ENCODE measurements around the gene ANXA4. TPM values are rescaled to one million over a fixed set of nuclear protein-coding genes. Genes with fewer than 3 reads are reported as not detected.
"Not testable (repeated sequence)": the region's sequence is repeated elsewhere in the genome, so short reads cannot be mapped to it uniquely, and the experiment has no call there.

The ANXA4 gene
- total RNA-seq, 1 donor from 2014 or later, result 4.7 TPM

DNA sequence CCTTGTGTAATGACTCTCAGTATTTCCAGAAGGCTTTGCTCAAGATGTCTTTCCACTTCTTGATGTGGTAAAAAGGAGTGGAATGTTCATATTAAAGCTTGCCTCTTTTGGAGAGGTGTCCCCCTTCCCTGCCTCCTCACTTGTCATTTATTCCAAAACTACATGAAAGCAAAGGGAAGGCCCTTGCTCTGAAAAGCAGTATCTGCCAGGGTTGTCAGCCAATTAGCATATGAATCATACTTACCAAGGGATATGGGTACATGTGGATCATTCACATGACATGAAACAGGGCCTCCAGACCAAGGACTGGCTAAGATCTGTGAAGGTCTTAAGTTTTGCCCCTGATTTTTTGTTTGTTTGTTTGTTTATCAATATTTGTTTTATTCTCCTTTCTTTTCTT lies 31.3 kb downstream of the ANXA4 start:
- Histone ChIP-seq H3K36me3 (no peaks in the 10 kb centered on the region), H3K9me3 (ENCODE audit: low read depth) (no peaks in the 10 kb centered on the region), H2AFZ (replicated peaks) (no peak overlapping the region), H3K27ac (no peak overlapping the region), H4K20me1 (ENCODE audit: low read depth) (no peaks in the 10 kb centered on the region), H3K4me2 (no peak overlapping the region), H3K27me3 (no peaks in the 10 kb centered on the region), H3K4me3 (no peak overlapping the region), H3K9ac (no peak overlapping the region), H3K79me2 (ENCODE audit: low read depth) (no peaks in the 10 kb centered on the region), H3F3A (ENCODE audit: low read depth) (no peaks in the 10 kb centered on the region), H3K4me1 (no peaks in the 10 kb centered on the region)
- Mint-ChIP-seq H3K27me3 (ENCODE audit: insufficient read depth, low read depth) (peaks cover 8% of the 10 kb centered on the region), H3K27ac (peak overlapping the region; percentile 84), H3K9me3 (peaks cover 3% of the 10 kb centered on the region), H3K4me3 (no peak overlapping the region), H3K4me1 (peaks cover 11% of the 10 kb centered on the region), H3K36me3 (no peaks in the 10 kb centered on the region)
- DNase-seq (ENCODE audit: low spot score), result no peak
- TF ChIP-seq, protein P1, sequence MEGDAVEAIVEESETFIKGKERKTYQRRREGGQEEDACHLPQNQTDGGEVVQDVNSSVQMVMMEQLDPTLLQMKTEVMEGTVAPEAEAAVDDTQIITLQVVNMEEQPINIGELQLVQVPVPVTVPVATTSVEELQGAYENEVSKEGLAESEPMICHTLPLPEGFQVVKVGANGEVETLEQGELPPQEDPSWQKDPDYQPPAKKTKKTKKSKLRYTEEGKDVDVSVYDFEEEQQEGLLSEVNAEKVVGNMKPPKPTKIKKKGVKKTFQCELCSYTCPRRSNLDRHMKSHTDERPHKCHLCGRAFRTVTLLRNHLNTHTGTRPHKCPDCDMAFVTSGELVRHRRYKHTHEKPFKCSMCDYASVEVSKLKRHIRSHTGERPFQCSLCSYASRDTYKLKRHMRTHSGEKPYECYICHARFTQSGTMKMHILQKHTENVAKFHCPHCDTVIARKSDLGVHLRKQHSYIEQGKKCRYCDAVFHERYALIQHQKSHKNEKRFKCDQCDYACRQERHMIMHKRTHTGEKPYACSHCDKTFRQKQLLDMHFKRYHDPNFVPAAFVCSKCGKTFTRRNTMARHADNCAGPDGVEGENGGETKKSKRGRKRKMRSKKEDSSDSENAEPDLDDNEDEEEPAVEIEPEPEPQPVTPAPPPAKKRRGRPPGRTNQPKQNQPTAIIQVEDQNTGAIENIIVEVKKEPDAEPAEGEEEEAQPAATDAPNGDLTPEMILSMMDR (IDR thresholded peaks at IDR 0.05), result no peak
- TF ChIP-seq EZH2phosphoT487 (IDR thresholded peaks at IDR 0.05), result no peak
- TF ChIP-seq EZH2 (IDR thresholded peaks at IDR 0.05), result no peak

DNA sequence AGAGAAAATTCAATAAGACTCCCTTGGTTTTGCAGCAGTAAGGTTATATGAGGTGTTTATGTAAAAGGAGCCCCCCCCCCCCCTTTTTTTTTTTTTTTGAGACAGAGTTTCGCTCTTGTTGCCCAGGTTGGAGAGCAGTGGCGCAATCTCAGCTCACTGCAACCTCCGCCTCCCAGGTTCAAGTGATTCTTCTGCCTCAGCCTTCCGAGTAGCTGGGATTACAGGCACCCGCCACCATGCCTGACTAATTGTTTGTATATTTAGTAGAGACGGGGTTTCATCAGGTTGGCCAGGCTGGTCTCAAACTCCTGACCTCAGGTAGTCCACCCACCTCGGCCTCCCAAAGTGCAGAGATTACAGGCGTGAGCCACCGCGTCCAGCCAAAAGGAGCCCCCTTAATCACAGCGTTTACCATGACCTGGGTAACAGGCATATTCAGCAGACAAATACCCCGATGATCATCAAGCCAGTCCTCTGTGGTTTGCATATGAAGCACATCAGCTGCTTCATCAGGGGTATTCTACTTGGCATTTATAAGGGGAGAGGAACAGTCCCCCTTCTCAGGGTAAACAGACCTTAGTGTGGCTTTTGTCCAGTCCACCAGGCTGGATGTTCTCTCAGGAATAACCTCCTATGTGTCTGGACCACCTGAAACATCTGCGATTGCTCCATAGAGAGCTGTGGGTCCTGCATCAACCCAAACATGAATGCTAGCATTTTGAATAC lies 32.5 kb downstream of the ANXA4 start:
- not testable (repeated sequence) for H3K79me2 ChIP-seq (ENCODE audit: low read depth); H3K4me3 ChIP-seq; H3K4me3 Mint-ChIP-seq; H3K4me1 ChIP-seq; H3K36me3 Mint-ChIP-seq; H3K27ac ChIP-seq; H3K27ac Mint-ChIP-seq; H3K4me2 ChIP-seq; H3K27me3 Mint-ChIP-seq (ENCODE audit: insufficient read depth, low read depth); H4K20me1 ChIP-seq (ENCODE audit: low read depth); H3K27me3 ChIP-seq; H2AFZ ChIP-seq (replicated peaks); DNase-seq (ENCODE audit: low spot score); H3K36me3 ChIP-seq; H3K4me1 Mint-ChIP-seq; H3K9ac ChIP-seq; H3K9me3 ChIP-seq (ENCODE audit: low read depth); H3K9me3 Mint-ChIP-seq; H3F3A ChIP-seq (ENCODE audit: low read depth)

DNA sequence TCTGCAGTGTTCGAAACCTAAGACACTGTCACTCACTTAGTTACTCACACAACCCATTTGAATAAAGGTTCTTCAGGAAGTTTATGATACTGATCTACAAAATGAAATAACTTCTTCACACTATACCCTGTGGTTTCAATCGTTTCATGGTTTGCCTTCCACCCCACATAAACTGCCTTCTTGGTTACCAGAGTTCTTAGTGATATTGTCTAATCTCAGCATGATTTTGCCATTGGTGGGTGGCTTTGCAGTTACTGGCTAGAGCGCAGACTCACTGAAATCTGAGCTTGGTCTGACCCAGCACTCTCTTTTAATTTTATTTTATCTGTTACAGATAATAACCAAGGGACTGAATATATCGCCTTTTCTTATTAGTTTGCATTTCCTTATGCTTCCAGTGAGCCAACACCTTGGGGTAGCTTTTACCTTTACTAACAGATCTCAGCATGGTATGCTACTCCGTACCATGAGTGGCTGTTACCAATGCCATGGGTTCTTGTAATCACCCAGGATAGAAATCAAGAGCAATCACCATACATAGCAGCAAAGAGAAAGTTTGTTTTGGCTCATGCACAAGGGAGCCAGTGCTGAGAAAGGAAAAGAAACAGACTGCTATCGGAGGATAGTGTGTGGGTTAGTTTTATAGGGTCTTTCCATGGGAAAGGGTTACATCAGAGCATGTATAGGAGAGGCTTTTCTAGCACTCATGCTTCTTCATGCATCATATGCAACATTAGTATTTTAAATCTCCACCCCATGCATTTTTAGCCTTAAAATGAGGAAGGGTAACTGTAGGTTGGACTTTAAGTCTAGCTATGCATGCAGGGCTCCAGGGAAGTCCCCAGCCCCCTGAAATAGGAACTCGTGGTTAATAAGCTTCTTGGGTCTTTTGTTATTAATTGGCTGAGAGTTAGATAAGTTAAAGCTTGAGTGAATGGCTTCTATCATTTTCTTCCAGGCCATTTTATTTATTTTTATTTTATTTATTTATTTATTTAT lies 33.3 kb downstream of the ANXA4 start:
- peaks cover 5% of the 10 kb centered on the region for H3K4me1 Mint-ChIP-seq
- no peaks in the 10 kb centered on the region for H3K36me3 ChIP-seq
- no peak overlapping the region for H3K9ac ChIP-seq
- no peaks in the 10 kb centered on the region for H3K36me3 Mint-ChIP-seq
- no peaks in the 10 kb centered on the region for H3K27me3 ChIP-seq
- no peaks in the 10 kb centered on the region for H3F3A ChIP-seq (ENCODE audit: low read depth)
- H3K9me3 Mint-ChIP-seq, result peaks cover 3% of the 10 kb centered on the region
- no peaks in the 10 kb centered on the region for H3K79me2 ChIP-seq (ENCODE audit: low read depth)
- DNase-seq (ENCODE audit: low spot score), result no peak
- no peaks in the 10 kb centered on the region for H3K4me1 ChIP-seq
- H3K4me3 ChIP-seq, result no peak overlapping the region
- no peak for TF ChIP-seq EZH2phosphoT487 (IDR thresholded peaks at IDR 0.05)
- no peak for TF ChIP-seq EZH2 (IDR thresholded peaks at IDR 0.05)
- TF ChIP-seq, protein P1 (IDR thresholded peaks at IDR 0.05), result no peak
- H3K4me2 ChIP-seq, result no peak overlapping the region
- peaks cover 8% of the 10 kb centered on the region for H3K27me3 Mint-ChIP-seq (ENCODE audit: insufficient read depth, low read depth)
- no peak overlapping the region for H2AFZ ChIP-seq (replicated peaks)
- H3K27ac Mint-ChIP-seq, result no peak overlapping the region
- no peak overlapping the region for H3K27ac ChIP-seq
- H3K9me3 ChIP-seq (ENCODE audit: low read depth), result no peaks in the 10 kb centered on the region
- no peaks in the 10 kb centered on the region for H4K20me1 ChIP-seq (ENCODE audit: low read depth)
- H3K4me3 Mint-ChIP-seq, result no peak overlapping the region
